ENCODE measurements around the gene AHI1.

- TF ChIP-seq POLR2A (IDR thresholded peaks at IDR 0.05) (no peak), CTCF (IDR thresholded peaks at IDR 0.05) (no peak)
Measured at GRCh38 chr6:135258970-135259369, 238.6 kb downstream of the AHI1 start.

All from testis (tissue), 2 donors.